Measurements from ENCODE around the gene ALOX5. TPM values are rescaled to one million over a fixed set of nuclear protein-coding genes. Genes with fewer than 3 reads are reported as not detected.

ALOX5 gene
- total and polyA plus RNA-seq, 2 experiments from 2014 or later: 3.7 to 5.4 TPM

DNA sequence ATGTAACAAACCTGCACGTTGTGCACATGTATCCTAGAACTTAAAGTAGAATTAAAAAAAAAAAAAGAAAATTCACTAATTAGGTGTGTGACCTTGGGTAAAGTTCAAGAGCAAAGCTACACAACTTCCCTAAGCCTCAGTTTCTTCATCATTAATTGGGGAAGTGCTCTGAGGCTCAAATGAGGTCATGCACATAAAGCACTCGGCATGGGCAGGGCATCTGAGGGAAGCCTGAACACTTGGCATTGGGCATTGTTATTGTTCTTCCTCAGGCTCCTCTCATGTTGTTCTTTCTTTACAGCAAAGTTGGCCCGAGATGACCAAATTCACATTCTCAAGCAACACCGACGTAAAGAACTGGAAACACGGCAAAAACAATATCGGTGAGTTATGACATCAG is 21.5 kb downstream of the ALOX5 start (continued):
- TF ChIP-seq, protein P1, sequence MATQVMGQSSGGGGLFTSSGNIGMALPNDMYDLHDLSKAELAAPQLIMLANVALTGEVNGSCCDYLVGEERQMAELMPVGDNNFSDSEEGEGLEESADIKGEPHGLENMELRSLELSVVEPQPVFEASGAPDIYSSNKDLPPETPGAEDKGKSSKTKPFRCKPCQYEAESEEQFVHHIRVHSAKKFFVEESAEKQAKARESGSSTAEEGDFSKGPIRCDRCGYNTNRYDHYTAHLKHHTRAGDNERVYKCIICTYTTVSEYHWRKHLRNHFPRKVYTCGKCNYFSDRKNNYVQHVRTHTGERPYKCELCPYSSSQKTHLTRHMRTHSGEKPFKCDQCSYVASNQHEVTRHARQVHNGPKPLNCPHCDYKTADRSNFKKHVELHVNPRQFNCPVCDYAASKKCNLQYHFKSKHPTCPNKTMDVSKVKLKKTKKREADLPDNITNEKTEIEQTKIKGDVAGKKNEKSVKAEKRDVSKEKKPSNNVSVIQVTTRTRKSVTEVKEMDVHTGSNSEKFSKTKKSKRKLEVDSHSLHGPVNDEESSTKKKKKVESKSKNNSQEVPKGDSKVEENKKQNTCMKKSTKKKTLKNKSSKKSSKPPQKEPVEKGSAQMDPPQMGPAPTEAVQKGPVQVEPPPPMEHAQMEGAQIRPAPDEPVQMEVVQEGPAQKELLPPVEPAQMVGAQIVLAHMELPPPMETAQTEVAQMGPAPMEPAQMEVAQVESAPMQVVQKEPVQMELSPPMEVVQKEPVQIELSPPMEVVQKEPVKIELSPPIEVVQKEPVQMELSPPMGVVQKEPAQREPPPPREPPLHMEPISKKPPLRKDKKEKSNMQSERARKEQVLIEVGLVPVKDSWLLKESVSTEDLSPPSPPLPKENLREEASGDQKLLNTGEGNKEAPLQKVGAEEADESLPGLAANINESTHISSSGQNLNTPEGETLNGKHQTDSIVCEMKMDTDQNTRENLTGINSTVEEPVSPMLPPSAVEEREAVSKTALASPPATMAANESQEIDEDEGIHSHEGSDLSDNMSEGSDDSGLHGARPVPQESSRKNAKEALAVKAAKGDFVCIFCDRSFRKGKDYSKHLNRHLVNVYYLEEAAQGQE (IDR thresholded peaks at IDR 0.05; ENCODE audit: unreplicated experiment): no peak
- no peak for TF ChIP-seq POLR2AphosphoS5 (IDR thresholded peaks at IDR 0.05; ENCODE audit: low read depth)
- TF ChIP-seq, protein P2, sequence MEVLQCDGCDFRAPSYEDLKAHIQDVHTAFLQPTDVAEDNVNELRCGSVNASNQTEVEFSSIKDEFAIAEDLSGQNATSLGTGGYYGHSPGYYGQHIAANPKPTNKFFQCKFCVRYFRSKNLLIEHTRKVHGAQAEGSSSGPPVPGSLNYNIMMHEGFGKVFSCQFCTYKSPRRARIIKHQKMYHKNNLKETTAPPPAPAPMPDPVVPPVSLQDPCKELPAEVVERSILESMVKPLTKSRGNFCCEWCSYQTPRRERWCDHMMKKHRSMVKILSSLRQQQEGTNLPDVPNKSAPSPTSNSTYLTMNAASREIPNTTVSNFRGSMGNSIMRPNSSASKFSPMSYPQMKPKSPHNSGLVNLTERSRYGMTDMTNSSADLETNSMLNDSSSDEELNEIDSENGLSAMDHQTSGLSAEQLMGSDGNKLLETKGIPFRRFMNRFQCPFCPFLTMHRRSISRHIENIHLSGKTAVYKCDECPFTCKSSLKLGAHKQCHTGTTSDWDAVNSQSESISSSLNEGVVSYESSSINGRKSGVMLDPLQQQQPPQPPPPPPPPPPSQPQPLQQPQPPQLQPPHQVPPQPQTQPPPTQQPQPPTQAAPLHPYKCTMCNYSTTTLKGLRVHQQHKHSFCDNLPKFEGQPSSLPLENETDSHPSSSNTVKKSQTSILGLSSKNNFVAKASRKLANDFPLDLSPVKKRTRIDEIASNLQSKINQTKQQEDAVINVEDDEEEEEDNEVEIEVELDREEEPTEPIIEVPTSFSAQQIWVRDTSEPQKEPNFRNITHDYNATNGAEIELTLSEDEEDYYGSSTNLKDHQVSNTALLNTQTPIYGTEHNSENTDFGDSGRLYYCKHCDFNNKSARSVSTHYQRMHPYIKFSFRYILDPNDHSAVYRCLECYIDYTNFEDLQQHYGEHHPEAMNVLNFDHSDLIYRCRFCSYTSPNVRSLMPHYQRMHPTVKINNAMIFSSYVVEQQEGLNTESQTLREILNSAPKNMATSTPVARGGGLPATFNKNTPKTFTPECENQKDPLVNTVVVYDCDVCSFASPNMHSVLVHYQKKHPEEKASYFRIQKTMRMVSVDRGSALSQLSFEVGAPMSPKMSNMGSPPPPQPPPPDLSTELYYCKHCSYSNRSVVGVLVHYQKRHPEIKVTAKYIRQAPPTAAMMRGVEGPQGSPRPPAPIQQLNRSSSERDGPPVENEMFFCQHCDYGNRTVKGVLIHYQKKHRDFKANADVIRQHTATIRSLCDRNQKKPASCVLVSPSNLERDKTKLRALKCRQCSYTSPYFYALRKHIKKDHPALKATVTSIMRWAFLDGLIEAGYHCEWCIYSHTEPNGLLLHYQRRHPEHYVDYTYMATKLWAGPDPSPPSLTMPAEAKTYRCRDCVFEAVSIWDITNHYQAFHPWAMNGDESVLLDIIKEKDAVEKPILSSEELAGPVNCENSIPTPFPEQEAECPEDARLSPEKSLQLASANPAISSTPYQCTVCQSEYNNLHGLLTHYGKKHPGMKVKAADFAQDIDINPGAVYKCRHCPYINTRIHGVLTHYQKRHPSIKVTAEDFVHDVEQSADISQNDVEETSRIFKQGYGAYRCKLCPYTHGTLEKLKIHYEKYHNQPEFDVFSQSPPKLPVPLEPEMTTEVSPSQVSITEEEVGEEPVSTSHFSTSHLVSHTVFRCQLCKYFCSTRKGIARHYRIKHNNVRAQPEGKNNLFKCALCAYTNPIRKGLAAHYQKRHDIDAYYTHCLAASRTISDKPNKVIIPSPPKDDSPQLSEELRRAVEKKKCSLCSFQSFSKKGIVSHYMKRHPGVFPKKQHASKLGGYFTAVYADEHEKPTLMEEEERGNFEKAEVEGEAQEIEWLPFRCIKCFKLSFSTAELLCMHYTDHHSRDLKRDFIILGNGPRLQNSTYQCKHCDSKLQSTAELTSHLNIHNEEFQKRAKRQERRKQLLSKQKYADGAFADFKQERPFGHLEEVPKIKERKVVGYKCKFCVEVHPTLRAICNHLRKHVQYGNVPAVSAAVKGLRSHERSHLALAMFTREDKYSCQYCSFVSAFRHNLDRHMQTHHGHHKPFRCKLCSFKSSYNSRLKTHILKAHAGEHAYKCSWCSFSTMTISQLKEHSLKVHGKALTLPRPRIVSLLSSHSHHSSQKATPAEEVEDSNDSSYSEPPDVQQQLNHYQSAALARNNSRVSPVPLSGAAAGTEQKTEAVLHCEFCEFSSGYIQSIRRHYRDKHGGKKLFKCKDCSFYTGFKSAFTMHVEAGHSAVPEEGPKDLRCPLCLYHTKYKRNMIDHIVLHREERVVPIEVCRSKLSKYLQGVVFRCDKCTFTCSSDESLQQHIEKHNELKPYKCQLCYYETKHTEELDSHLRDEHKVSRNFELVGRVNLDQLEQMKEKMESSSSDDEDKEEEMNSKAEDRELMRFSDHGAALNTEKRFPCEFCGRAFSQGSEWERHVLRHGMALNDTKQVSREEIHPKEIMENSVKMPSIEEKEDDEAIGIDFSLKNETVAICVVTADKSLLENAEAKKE (CRISPR knock-in tag; IDR thresholded peaks at IDR 0.05): no peak

DNA sequence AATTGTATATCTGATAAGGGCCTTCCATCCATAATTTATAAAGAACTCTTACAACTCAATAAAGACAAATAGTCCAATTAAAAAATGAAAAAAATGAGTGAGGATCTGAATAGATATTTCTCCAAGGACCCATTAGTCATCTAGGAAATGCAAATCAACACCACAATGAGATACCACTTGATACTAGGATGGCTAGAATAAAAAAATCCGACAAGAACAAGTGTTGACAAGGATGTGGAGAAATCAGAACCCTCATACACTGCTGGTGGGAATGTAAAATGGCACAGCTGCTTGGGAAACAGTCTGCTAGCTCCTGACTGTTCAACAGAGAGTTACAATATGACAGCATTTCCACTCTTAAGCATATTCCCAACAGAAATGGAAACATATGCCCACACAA is 24.6 kb downstream of the ALOX5 start:
- Histone ChIP-seq H3K9me2 (ENCODE audit: insufficient read depth) (0 out of 2 replicates have a peak, but pooled peaks cover 5% of the 10 kb centered on the region), H3F3A (replicated peaks; ENCODE audit: low read depth) (no peaks in the 10 kb centered on the region), H4K20me1 (replicated peaks; ENCODE audit: insufficient read depth) (no peaks in the 10 kb centered on the region), H3K79me2 (replicated peaks; ENCODE audit: insufficient read depth) (no peaks in the 10 kb centered on the region), H3K4me1 (ENCODE audit: insufficient read depth) (no peaks in the 10 kb centered on the region), H3K27me3 (ENCODE audit: insufficient read depth) (no peaks in the 10 kb centered on the region), H2AFZ (no peak overlapping the region), H3K36me3 (ENCODE audit: insufficient read depth) (no peaks in the 10 kb centered on the region), H3K27ac (ENCODE audit: low read depth) (no peak overlapping the region), H3K4me2 (no peak overlapping the region), H3K4me3 (no peak overlapping the region)
- TF ChIP-seq JUNB (IDR thresholded peaks at IDR 0.05; ENCODE audit: unreplicated experiment): no peak
- TF ChIP-seq EZH2 (IDR thresholded peaks at IDR 0.05; ENCODE audit: low read depth, unreplicated experiment): no peak
- no peak for TF ChIP-seq CREB1 (CRISPR knock-in tag; IDR thresholded peaks at IDR 0.05; ENCODE audit: low read depth)
- Mint-ChIP-seq H3K9me3 (peaks cover 18% of the 10 kb centered on the region; the same call in 2 of the 3 replicates), H3K27ac (no peak overlapping the region), H3K36me3 (ENCODE audit: low read depth) (peaks cover 14% of the 10 kb centered on the region; the same call in 2 of the 3 replicates), H3K4me1 (no peaks in the 10 kb centered on the region), H3K27me3 (ENCODE audit: insufficient read depth, low read depth, poor library complexity) (peaks cover 2% of the 10 kb centered on the region), H3K4me3 (no peak overlapping the region)
- ATAC-seq: no peak
- DNase-seq (ENCODE audit: low spot score): no peak

Measured in GM23338 (cell line).